SH-SY5Y (cell line): ENCODE measurements around the gene PLGLB2.
"Not testable (repeated sequence)": the region's sequence is repeated elsewhere in the genome, so short reads cannot be mapped to it uniquely, and the experiment has no call there.

Experiments
- GATA2 ChIP-seq: IDR thresholded peaks from 2 replicates; pipeline ENCODE4 v1.6.1; 2011; ENCODE audit warnings: mild to moderate bottlenecking, low read depth, low read length
- GATA3 ChIP-seq: IDR thresholded peaks from 2 replicates; pipeline ENCODE4 v1.6.1; 2011; ENCODE audit warnings: low read depth, mild to moderate bottlenecking, low read length, moderate library complexity

Gene PLGLB2

DNA sequence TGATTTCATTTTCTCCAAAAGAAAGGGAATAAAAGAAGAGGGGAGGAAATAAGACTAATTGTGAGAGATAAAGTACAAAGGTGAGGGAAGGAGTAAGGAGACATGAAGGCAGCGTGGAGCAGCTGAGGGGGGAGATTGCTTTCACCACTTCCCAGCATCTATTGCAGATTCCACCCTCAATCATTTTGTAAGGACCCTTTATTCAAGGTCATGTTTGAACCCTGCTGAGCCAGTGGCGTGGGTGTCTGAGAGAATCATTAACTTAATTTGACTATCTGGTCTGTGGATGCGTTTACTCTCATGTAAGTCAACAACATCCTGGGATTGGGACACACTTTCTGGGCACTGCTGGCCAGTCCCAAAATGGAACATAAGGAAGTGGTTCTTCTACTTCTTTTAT is at the start of gene PLGLB2:
TSS of gene PLGLB2 (plus strand) at position 297 of the 400 bp plus-strand sequence. CDS start at position 364, 67 bp downstream.
- not testable (repeated sequence) for TF ChIP-seq GATA3, GATA2
